HG02885 (cell line): ENCODE results near the gene USP14.
"Not testable (repeated sequence)": the region's sequence is repeated elsewhere in the genome, so short reads cannot be mapped to it uniquely, and the experiment has no call there.

ENCODE experiments used
- ATAC-seq: cut with Tn5 transposase; IDR thresholded peaks from one replicate; pipeline ENCODE4 v1.9.1; 2021; ENCODE audit warnings: mild to moderate bottlenecking; ENCODE audit not compliant: unreplicated experiment, poor library complexity

The USP14 gene

GRCh38 chr18:158128-159036 is at the start of gene USP14:
Gene USP14, plus strand, starts transcription at chr18:158557. Its CDS starts 142 bp downstream, at chr18:158699.
- peak; percentile 93 for ATAC-seq

GRCh38 chr18:108665-109063 is 49.7 kb upstream of the USP14 start:
- ATAC-seq: peak; percentile 4

- peak; percentile 3 for ATAC-seq
Observed at GRCh38 chr18:109130-109921, 49.0 kb upstream of the USP14 start.

GRCh38 chr18:109922-110261 is 48.5 kb upstream of the USP14 start:
- ATAC-seq: not testable (repeated sequence)

- ATAC-seq: not testable (repeated sequence)
Observed at GRCh38 chr18:110351-111201, 47.8 kb upstream of the USP14 start.

GRCh38 chr18:111306-112014 is 46.9 kb upstream of the USP14 start:
- ATAC-seq: no peak

GRCh38 chr18:112015-112733 is 46.2 kb upstream of the USP14 start:
- not testable (repeated sequence) for ATAC-seq

- ATAC-seq: not testable (repeated sequence)
Observed at GRCh38 chr18:120539-121260, 37.7 kb upstream of the USP14 start.

- ATAC-seq: no peak
Observed at GRCh38 chr18:135045-135444, 23.3 kb upstream of the USP14 start.

- ATAC-seq: peak; percentile 71
Observed at GRCh38 chr18:136433-136832, 21.9 kb upstream of the USP14 start.

GRCh38 chr18:137327-137726 is 21.0 kb upstream of the USP14 start:
- no peak for ATAC-seq

GRCh38 chr18:140670-141266 is 17.6 kb upstream of the USP14 start:
- no peak for ATAC-seq

- ATAC-seq: not testable (repeated sequence)
Observed at GRCh38 chr18:142624-143296, 15.6 kb upstream of the USP14 start.

- no peak for ATAC-seq
Observed at GRCh38 chr18:148841-149240, 9.5 kb upstream of the USP14 start.

GRCh38 chr18:154151-154550 is 4.2 kb upstream of the USP14 start:
- ATAC-seq: no peak

GRCh38 chr18:155688-156087 is 2.7 kb upstream of the USP14 start:
- ATAC-seq: no peak

GRCh38 chr18:156514-157230 is 1.7 kb upstream of the USP14 start:
- no peak for ATAC-seq
